ENCODE data around the gene CSMD2.

GRCh38 chr1:33927721-33928120, 237.3 kb downstream of the CSMD2 start:
- TF ChIP-seq CTCF (conservative IDR thresholded peaks at IDR 0.05 in 1 of 2, IDR thresholded peaks at IDR 0.05 in 1 of 2; ENCODE audit: low read depth in 1 of 2, low read length in 2 of 2) (no peak), EZH2 (IDR thresholded peaks at IDR 0.05; ENCODE audit: low read length, missing control alignments) (no peak)
